GM18517 (cell line): ENCODE measurements around the gene GYG1.

ENCODE experiments used
- ATAC-seq: cut with Tn5 transposase; IDR thresholded peaks from one replicate; pipeline ENCODE4 v1.9.1; 2021; ENCODE audit warnings: mild to moderate bottlenecking, moderate library complexity; ENCODE audit not compliant: unreplicated experiment

Gene GYG1

GRCh38 chr3:148991219-148992026, at the start of gene GYG1:
Gene GYG1 (plus strand): TSS chr3:148991540. CDS start chr3:148991641, 101 bp downstream.
- ATAC-seq: peak; percentile 80

- ATAC-seq: peak; percentile 99
Observed at GRCh38 chr3:148943506-148944205, 47.7 kb upstream of the GYG1 start.

- ATAC-seq: no peak
Observed at GRCh38 chr3:148945116-148945515, 46.2 kb upstream of the GYG1 start.

GRCh38 chr3:148948913-148949657, 42.3 kb upstream of the GYG1 start:
- ATAC-seq: no peak

DNA sequence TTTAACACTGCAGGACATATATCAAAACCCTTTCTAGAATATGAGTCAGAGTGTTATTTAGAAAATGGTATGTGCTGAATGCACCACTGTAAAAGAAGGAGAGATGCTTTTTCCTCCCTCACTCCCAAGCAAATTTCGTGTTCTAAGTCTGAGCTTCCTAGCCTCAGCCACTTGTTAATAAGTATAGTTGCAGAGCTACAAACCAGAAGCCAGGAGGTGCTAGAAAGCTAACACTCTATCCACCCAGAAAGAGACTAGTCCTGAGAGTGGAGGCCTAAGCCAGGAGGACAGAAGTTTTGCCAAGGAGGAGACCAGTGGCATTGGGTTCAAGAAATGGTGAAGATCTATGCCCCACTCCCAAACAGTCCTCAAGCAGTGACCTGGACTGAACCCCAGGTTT, 40.5 kb upstream of the GYG1 start:
- no peak for ATAC-seq

- no peak for ATAC-seq
Observed at GRCh38 chr3:148951599-148952361, 39.6 kb upstream of the GYG1 start.

GRCh38 chr3:148953094-148953493, 38.2 kb upstream of the GYG1 start:
- no peak for ATAC-seq

DNA sequence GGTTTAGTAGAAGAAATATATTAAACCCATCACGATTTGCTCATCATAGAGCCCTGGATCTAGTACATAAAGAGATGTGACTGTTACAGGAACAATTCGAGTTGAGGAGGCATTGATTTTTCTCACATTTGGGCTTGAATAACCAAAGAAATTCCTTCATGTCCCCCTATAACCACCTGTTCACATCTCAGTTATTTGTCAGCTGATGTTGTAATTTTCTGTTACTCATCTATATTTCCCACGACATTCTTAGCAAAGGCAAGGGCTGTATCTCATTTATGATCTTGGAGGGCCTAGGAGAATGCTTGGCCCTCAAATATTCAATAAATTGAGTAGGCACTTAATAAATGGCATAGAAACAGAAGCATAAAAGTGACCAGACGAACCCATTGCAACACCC, 36.4 kb upstream of the GYG1 start:
- no peak for ATAC-seq

DNA sequence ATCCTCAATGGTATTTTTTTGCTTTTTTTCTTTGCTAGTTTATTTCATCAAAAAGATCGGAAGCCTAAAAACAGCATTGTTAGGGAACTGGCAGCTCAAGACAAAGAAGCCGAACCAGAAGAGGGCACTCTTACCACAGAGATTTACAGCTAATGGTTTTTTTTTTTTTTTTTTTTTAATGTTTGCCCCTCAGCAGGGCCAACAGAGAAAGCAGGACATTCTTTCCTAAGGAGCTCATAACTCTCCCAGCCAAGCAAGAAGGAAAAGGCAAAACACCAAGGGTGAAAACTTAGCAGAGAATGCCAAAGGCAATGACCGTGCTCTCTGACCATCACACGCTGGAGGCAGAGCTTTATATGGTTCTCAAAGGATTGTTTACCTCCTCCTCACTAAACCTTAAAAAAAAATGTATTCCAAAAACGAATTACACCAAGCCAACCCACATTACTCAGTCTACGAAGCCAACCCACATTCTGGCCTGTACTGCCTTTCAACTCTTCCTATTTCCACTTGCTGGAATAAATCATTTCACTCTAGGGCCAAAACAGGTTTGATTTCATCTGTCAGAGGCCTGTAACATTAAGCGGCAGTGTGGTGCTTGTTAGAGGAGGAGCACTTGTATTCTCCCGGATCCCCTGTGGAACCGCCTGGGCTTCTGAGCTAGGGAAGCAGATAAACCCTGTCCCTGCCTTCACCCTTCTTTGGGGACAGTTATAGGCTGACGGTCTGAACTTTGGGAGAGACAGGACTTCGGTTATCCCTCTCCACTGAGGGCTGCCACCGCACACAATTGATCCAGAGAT, 35.6 kb upstream of the GYG1 start:
- no peak for ATAC-seq

GRCh38 chr3:148957586-148957985, 33.8 kb upstream of the GYG1 start:
- no peak for ATAC-seq

- no peak for ATAC-seq
Observed at GRCh38 chr3:148958696-148959095, 32.6 kb upstream of the GYG1 start.

GRCh38 chr3:148962513-148962912, 28.8 kb upstream of the GYG1 start:
- no peak for ATAC-seq

DNA sequence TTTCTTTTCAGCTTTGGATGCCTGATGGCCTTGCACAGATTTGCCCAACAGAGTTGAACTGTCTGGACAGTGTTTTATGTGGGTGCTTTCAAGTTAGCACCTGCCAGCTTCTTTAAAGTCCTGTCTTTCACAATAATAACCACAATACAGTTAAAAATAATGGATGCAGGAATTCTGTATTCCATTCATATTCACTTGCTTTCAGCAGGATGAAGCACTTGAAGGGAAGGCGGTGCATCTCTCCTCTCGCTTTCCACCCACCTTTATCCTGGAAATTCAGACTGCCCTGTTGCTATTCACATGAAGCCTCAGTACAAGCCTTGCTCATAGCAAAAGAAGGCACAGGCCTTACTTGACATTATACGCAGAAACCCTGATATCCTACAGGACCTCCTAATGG, 26.5 kb upstream of the GYG1 start:
- ATAC-seq: no peak

- no peak for ATAC-seq
Observed at GRCh38 chr3:148968321-148968720, 23.0 kb upstream of the GYG1 start.

DNA sequence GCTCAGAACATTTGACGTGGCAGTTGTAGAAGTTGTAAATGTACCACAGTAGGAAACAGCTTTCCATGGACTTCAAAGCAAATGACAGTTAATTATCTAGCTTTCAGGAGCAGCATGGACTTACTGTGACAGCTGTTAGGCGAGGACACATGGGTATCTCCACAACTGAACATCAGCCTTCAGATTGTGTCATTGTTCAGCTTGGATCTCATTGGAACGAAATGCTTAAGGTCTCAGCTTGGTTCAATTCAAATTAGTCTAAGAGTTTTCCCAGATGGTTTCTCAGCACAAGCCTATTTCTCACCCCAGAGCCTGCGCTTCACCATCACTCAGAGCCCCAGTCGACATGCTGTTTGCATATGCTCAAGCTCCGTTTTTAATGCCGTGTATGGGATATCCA, 21.1 kb upstream of the GYG1 start:
- no peak for ATAC-seq

GRCh38 chr3:148971401-148972163, 19.8 kb upstream of the GYG1 start:
- ATAC-seq: no peak

GRCh38 chr3:148974726-148975125, 16.6 kb upstream of the GYG1 start:
- ATAC-seq: peak; percentile 75

GRCh38 chr3:148975248-148975647, 16.1 kb upstream of the GYG1 start:
- ATAC-seq: no peak

- ATAC-seq: no peak
Observed at GRCh38 chr3:148975696-148976095, 15.6 kb upstream of the GYG1 start.
